GM23338 (cell line): ENCODE data around the gene CCDC61. TPM values are rescaled to one million over a fixed set of nuclear protein-coding genes. Genes with fewer than 3 reads are reported as not detected.

Experiments used
- ATAC-seq: fragments of 200-7000 bp; cut with Tn5 transposase; 3 replicates; pipeline ENCODE4 v1.9.1; 2020
- DNase-seq: peaks from one replicate; pipeline ENCODE4 v3.0.0-alpha.2; 2015; ENCODE audit warnings: low spot score
- H2AFZ ChIP-seq: fragments of 200-600 bp; sonication (generic); 2 replicates; pipeline ENCODE4 v1.8.0; 2016; ENCODE audit warnings: antibody characterized with exemption, mild to moderate bottlenecking, moderate library complexity
- H3F3A ChIP-seq: fragments of 200-600 bp; sonication (generic); replicated peaks from 2 replicates; pipeline ENCODE4 v1.8.0; 2017; ENCODE audit warnings: antibody characterized with exemption, mixed run types, low read depth
- H3K27ac ChIP-seq: fragments of 200-600 bp; sonication (generic); 2 replicates; pipeline ENCODE4 v1.6.1; 2016; ENCODE audit warnings: low read depth
- H3K27me3 ChIP-seq: fragments of 200-600 bp; sonication (generic); 2 replicates; pipeline ENCODE4 v1.8.0; 2016; ENCODE audit warnings: mild to moderate bottlenecking, mixed run types, moderate library complexity; ENCODE audit not compliant: insufficient read depth
- H3K36me3 ChIP-seq: fragments of 200-600 bp; sonication (generic); 2 replicates; pipeline ENCODE4 v1.8.0; 2016; ENCODE audit warnings: mild to moderate bottlenecking; ENCODE audit not compliant: insufficient read depth
- H3K4me1 ChIP-seq: fragments of 200-600 bp; sonication (generic); 2 replicates; pipeline ENCODE4 v1.8.0; 2016; ENCODE audit warnings: mild to moderate bottlenecking, moderate library complexity; ENCODE audit not compliant: insufficient read depth
- H3K4me2 ChIP-seq: fragments of 200-600 bp; sonication (generic); 2 replicates; pipeline ENCODE4 v1.7.1; 2017; ENCODE audit warnings: mixed run types
- H3K4me3 ChIP-seq: fragments of 200-600 bp; sonication (generic); 2 replicates; pipeline ENCODE4 v1.6.1; 2016; ENCODE audit warnings: mixed run types
- H3K79me2 ChIP-seq: fragments of 200-600 bp; sonication (generic); replicated peaks from 2 replicates; pipeline ENCODE4 v1.8.0; 2017; ENCODE audit warnings: mild to moderate bottlenecking; ENCODE audit not compliant: insufficient read depth
- H3K9me2 ChIP-seq: fragments of 200-600 bp; sonication (generic); 2 replicates; pipeline ENCODE4 v1.8.0; 2017; ENCODE audit not compliant: insufficient read depth
- H4K20me1 ChIP-seq: fragments of 200-600 bp; sonication (generic); replicated peaks from 2 replicates; pipeline ENCODE4 v1.8.0; 2017; ENCODE audit warnings: mild to moderate bottlenecking; ENCODE audit not compliant: insufficient read depth
- H3K27ac Mint-ChIP-seq: 2 replicates; pipeline ENCODE4 v1.8.0; 2020; ENCODE audit warnings: inconsistent platforms, mild to moderate bottlenecking, moderate library complexity, mixed read lengths
- H3K27me3 Mint-ChIP-seq: 3 replicates; pipeline ENCODE4 v1.8.0; 2022; ENCODE audit warnings: low read depth, mild to moderate bottlenecking, moderate library complexity, mixed read lengths, inconsistent platforms; ENCODE audit not compliant: insufficient read depth, poor library complexity
- H3K36me3 Mint-ChIP-seq: 3 replicates; pipeline ENCODE4 v1.8.0; 2021; ENCODE audit warnings: low read depth, mild to moderate bottlenecking, inconsistent platforms, moderate library complexity, mixed read lengths
- H3K4me1 Mint-ChIP-seq: 3 replicates; pipeline ENCODE4 v1.8.0; 2020; ENCODE audit warnings: mild to moderate bottlenecking, inconsistent platforms, mixed read lengths
- H3K4me3 Mint-ChIP-seq: 3 replicates; pipeline ENCODE4 v1.8.0; 2021; ENCODE audit warnings: moderate library complexity, mild to moderate bottlenecking, inconsistent platforms, mixed read lengths
- H3K9me3 Mint-ChIP-seq: 3 replicates; pipeline ENCODE4 v1.8.0; 2020; ENCODE audit warnings: moderate library complexity, mild to moderate bottlenecking, inconsistent platforms, mixed read lengths
- CREB1 ChIP-seq: fragments of 250-450 bp; sonication (Bioruptor Pico); IDR thresholded peaks from 2 replicates; pipeline ENCODE4 v1.5.0; 2020; ENCODE audit warnings: low read depth, mild to moderate bottlenecking, moderate library complexity
- ETS1 ChIP-seq: IDR thresholded peaks from 2 replicates; pipeline ENCODE4 v1.6.1; 2016; ENCODE audit warnings: antibody characterized with exemption
- EZH2 ChIP-seq: fragments of 200-600 bp; sonication (generic); IDR thresholded peaks from one replicate; pipeline ENCODE4 v1.8.0; 2017; ENCODE audit warnings: antibody characterized with exemption, mild to moderate bottlenecking, low read depth; ENCODE audit not compliant: unreplicated experiment
- EZH2phosphoT487 ChIP-seq: fragments of 200-600 bp; sonication (generic); IDR thresholded peaks from one replicate; pipeline ENCODE4 v1.8.1; 2018; ENCODE audit warnings: antibody characterized with exemption; ENCODE audit not compliant: unreplicated experiment
- NANOG ChIP-seq: IDR thresholded peaks from 2 replicates; pipeline ENCODE4 v1.6.1; 2016; ENCODE audit warnings: antibody characterized with exemption, borderline replicate concordance
- POLR2AphosphoS5 ChIP-seq: IDR thresholded peaks from 2 replicates; pipeline ENCODE4 v1.6.1; 2016; ENCODE audit warnings: antibody characterized with exemption, low read depth
- ZNF462 ChIP-seq: fragments of 250-450 bp; sonication (Bioruptor Pico); IDR thresholded peaks from 2 replicates; pipeline ENCODE4 v1.5.0; 2020; ENCODE audit warnings: mild to moderate bottlenecking, moderate library complexity
- polyA plus RNA-seq: library from polyadenylated mRNA; unstranded; fragments of >200 nt; fragmentation: Nextera tagmentation; extraction: Ambion mirVana; gene quantifications from 2 replicates; pipeline ENCODE4 v1.2.1, GENCODE V29; 2016
- total RNA-seq: library from RNA; depleted of rRNA; stranded (reverse); fragments of >200 nt; shearing (Covaris generic); gene quantifications from 2 replicates; pipeline ENCODE4 v1.2.3, GENCODE V29; 2014

Gene CCDC61
- total and polyA plus RNA-seq, 2 experiments from 2014 or later: 9.8 to 22.4 TPM

- no peak for TF ChIP-seq ZNF462 (CRISPR knock-in tag)
- no peak for TF ChIP-seq POLR2AphosphoS5
These were observed 36.7 kb downstream of the CCDC61 start (continued) for GRCh38 chr19:46031781-46032596.

GRCh38 chr19:46032597-46033025 lies 37.3 kb downstream of the CCDC61 start:
- Mint-ChIP-seq H3K27me3 (peaks cover 9% of the 10 kb centered on the region), H3K27ac (no peak overlapping the region), H3K4me1 (no peaks in the 10 kb centered on the region), H3K36me3 (peaks cover 7% of the 10 kb centered on the region; the same call in 1 of the 3 replicates), H3K4me3 (no peak overlapping the region), H3K9me3 (peaks cover 13% of the 10 kb centered on the region)
- Histone ChIP-seq H2AFZ (no peak overlapping the region), H3K4me1 (no peaks in the 10 kb centered on the region), H3K4me3 (no peak overlapping the region), H3K27me3 (no peaks in the 10 kb centered on the region), H3K27ac (no peak overlapping the region), H4K20me1 (no peaks in the 10 kb centered on the region; the same call in 1 of the 2 replicates), H3K36me3 (no peaks in the 10 kb centered on the region), H3F3A (no peaks in the 10 kb centered on the region), H3K79me2 (no peaks in the 10 kb centered on the region), H3K9me2 (no peaks in the 10 kb centered on the region), H3K4me2 (no peak overlapping the region)
- ATAC-seq (no peak), DNase-seq (no peak)
- TF ChIP-seq ETS1 (no peak), NANOG (no peak), CREB1 (CRISPR knock-in tag) (no peak), EZH2phosphoT487 (no peak), ZNF462 (CRISPR knock-in tag) (no peak), POLR2AphosphoS5 (no peak), EZH2 (no peak)
